Hepatocyte (in vitro differentiated cells): ENCODE results near the gene PPP1R14D.

Source experiments
- EZH2 ChIP-seq: fragments of 200-600 bp; sonication (generic); IDR thresholded peaks from 2 replicates; pipeline ENCODE4 v1.6.1; 2016; ENCODE audit warnings: antibody characterized with exemption, mild to moderate bottlenecking, borderline replicate concordance
- EZH2phosphoT487 ChIP-seq: fragments of 200-600 bp; sonication (generic); IDR thresholded peaks from one replicate; pipeline ENCODE4 v1.6.1; 2018; ENCODE audit warnings: antibody characterized with exemption, mild to moderate bottlenecking, low read depth, moderate library complexity; ENCODE audit not compliant: unreplicated experiment, severe bottlenecking
- TF ChIP-seq, protein P1 (sequence below): fragments of 200-600 bp; sonication (generic); IDR thresholded peaks from 2 replicates; pipeline ENCODE4 v1.5.1; 2016; ENCODE audit warnings: antibody characterized with exemption, mild to moderate bottlenecking; ENCODE audit not compliant: poor library complexity

DNA sequence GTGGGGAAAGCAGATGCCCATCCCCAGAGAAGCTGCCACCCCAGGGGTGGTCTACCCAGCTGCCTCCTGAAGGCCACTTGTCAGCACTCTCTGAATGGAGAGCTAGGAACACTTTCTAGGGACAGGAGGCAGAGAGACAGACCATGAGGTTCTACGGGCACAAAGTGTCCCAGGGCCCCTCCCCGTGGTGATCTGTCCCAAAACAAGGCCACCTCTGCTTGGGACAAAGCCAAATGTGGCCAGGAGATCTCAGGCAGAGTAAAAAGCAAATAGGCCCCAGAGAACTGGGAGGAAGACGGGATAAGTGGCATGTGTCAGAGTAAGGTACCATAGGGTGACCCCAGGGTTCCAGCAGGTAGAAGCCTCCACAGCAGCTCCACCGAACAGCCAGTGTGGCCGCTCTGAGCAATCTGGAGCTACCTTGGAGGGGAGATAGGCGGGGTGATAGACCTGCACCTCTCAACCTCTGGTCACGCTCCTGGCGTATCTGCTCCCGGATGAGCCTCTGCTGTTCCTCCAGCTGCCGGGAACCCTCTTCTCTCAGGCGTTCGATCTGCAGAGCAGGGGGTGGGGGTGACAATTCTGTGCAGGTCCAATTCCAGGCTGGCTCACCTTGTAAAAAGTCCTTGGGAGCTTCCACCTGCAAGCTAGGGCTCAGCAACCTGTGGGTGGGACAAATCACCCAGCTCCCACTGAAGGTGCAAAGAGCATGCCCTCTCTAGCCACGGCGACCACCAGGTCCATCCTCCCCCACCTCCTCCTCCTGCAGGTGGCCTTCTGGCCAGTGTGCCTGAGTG is 52.6 kb downstream of the PPP1R14D start:
- TF ChIP-seq, protein P1, sequence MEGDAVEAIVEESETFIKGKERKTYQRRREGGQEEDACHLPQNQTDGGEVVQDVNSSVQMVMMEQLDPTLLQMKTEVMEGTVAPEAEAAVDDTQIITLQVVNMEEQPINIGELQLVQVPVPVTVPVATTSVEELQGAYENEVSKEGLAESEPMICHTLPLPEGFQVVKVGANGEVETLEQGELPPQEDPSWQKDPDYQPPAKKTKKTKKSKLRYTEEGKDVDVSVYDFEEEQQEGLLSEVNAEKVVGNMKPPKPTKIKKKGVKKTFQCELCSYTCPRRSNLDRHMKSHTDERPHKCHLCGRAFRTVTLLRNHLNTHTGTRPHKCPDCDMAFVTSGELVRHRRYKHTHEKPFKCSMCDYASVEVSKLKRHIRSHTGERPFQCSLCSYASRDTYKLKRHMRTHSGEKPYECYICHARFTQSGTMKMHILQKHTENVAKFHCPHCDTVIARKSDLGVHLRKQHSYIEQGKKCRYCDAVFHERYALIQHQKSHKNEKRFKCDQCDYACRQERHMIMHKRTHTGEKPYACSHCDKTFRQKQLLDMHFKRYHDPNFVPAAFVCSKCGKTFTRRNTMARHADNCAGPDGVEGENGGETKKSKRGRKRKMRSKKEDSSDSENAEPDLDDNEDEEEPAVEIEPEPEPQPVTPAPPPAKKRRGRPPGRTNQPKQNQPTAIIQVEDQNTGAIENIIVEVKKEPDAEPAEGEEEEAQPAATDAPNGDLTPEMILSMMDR, result no peak
- TF ChIP-seq EZH2 (no peak), EZH2phosphoT487 (no peak)
